Measurements from ENCODE around the gene KMT5C.

- TF ChIP-seq CTCF (IDR thresholded peaks at IDR 0.05) (no peak), POLR2A (IDR thresholded peaks at IDR 0.05) (no peak)
Observed at GRCh38 chr19:55308281-55308680, 31.4 kb upstream of the KMT5C start.
